Liver (tissue), 9 donors: ENCODE results near the gene NR2E1. TPM values are rescaled to one million over a fixed set of nuclear protein-coding genes. Genes with fewer than 3 reads are reported as not detected.

Experiments
- DNase-seq: peaks from one replicate; pipeline ENCODE4 v3.0.0-alpha.2; 2017; ENCODE audit warnings: low spot score
- H3K27ac ChIP-seq, 2 donors: one replicate each; pipeline ENCODE4 v1.7.0; 2013; ENCODE audit warnings: inconsistent platforms in 2 of 2, low read length in 2 of 2, control low read depth in 1 of 2, low read depth in 1 of 2, mild to moderate bottlenecking in 1 of 2
- H3K27me3 ChIP-seq, 4 donors: one replicate each; pipeline versions ENCODE4 v1.6.1 to v1.7.0; 2013; ENCODE audit warnings: low read length in 3 of 4, inconsistent platforms in 1 of 4, mild to moderate bottlenecking in 1 of 4, moderate library complexity in 1 of 4; ENCODE audit not compliant: control insufficient read depth in 4 of 4, insufficient read depth in 4 of 4
- H3K36me3 ChIP-seq, 4 donors: one replicate each; pipeline versions ENCODE4 v1.6.1 to v1.7.0; 2013; ENCODE audit warnings: low read length in 3 of 4, mild to moderate bottlenecking in 3 of 4, low read depth in 1 of 4, moderate library complexity in 1 of 4; ENCODE audit not compliant: control insufficient read depth in 4 of 4, insufficient read depth in 3 of 4
- H3K4me1 ChIP-seq, 4 donors: one replicate each; pipeline versions ENCODE4 v1.6.1 to v1.7.0; 2013; ENCODE audit warnings: low read length in 3 of 4, mild to moderate bottlenecking in 3 of 4, moderate library complexity in 1 of 4; ENCODE audit not compliant: control insufficient read depth in 4 of 4, insufficient read depth in 4 of 4
- H3K4me3 ChIP-seq, 3 donors: one replicate each; pipeline versions ENCODE4 v1.6.1 to v1.7.0; 2013; ENCODE audit warnings: low read length in 3 of 3, control low read depth in 1 of 3, low read depth in 1 of 3, mild to moderate bottlenecking in 1 of 3
- H3K9ac ChIP-seq, 2 donors: one replicate each; pipeline ENCODE4 v1.7.0; 2013; ENCODE audit warnings: low read length in 2 of 2, mild to moderate bottlenecking in 2 of 2, moderate library complexity in 2 of 2, control low read depth in 1 of 2, low read depth in 1 of 2
- H3K9me3 ChIP-seq, 4 donors: one replicate each; pipeline versions ENCODE4 v1.6.1 to v1.7.0; 2013; ENCODE audit warnings: low read length in 3 of 4; ENCODE audit not compliant: control insufficient read depth in 4 of 4
- ATF3 ChIP-seq: IDR thresholded peaks from 2 replicates; pipeline ENCODE4 v1.6.1; 2016; ENCODE audit warnings: antibody characterized with exemption
- CTCF ChIP-seq: fragments of 150-350 bp; IDR thresholded peaks from 2 replicates; pipeline ENCODE4 v1.5.1; 2017; ENCODE audit warnings: improper control_type of control experiment, low read depth, low read length; ENCODE audit not compliant: missing input control
- EGR1 ChIP-seq, 2 donors: IDR thresholded peaks; 2 replicates each; pipeline ENCODE4 v1.6.1; 2016 to 2018; ENCODE audit warnings: antibody characterized with exemption in 2 of 2, low read depth in 2 of 2
- FOXA1 ChIP-seq: IDR thresholded peaks from 2 replicates; pipeline ENCODE4 v1.6.1; 2016; ENCODE audit warnings: antibody characterized with exemption
- GABPA ChIP-seq, 2 donors: IDR thresholded peaks in 1 of 2; conservative IDR thresholded peaks in 1 of 2; 2 replicates each; pipeline ENCODE4 v1.6.1; 2016; ENCODE audit warnings: antibody characterized with exemption in 2 of 2, mild to moderate bottlenecking in 1 of 2, moderate library complexity in 1 of 2
- HNF4A ChIP-seq, 2 donors: conservative IDR thresholded peaks; 2 replicates each; pipeline ENCODE4 v1.6.1; 2016; ENCODE audit warnings: antibody characterized with exemption in 2 of 2, mild to moderate bottlenecking in 2 of 2
- HNF4G ChIP-seq: IDR thresholded peaks from 2 replicates; pipeline ENCODE4 v1.6.1; 2016; ENCODE audit warnings: antibody characterized with exemption
- JUND ChIP-seq, 2 donors: IDR thresholded peaks; 2 replicates each; pipeline ENCODE4 v1.6.1; 2016; ENCODE audit warnings: antibody characterized with exemption in 2 of 2
- MAX ChIP-seq: IDR thresholded peaks from 2 replicates; pipeline ENCODE4 v1.6.1; 2016; ENCODE audit warnings: antibody characterized with exemption
- NR2F2 ChIP-seq: IDR thresholded peaks from 2 replicates; pipeline ENCODE4 v1.6.1; 2016; ENCODE audit warnings: antibody characterized with exemption
- RAD21 ChIP-seq, 2 donors: IDR thresholded peaks; 2 replicates each; pipeline ENCODE4 v1.6.1; 2016; ENCODE audit warnings: antibody characterized with exemption in 2 of 2, mild to moderate bottlenecking in 2 of 2
- REST ChIP-seq: IDR thresholded peaks from 2 replicates; pipeline ENCODE4 v1.6.1; 2016; ENCODE audit warnings: antibody characterized with exemption, mild to moderate bottlenecking
- RXRA ChIP-seq, 2 donors: IDR thresholded peaks; 2 replicates each; pipeline ENCODE4 v1.6.1; 2017 to 2018; ENCODE audit warnings: antibody characterized with exemption in 2 of 2, mild to moderate bottlenecking in 1 of 2
- SP1 ChIP-seq: IDR thresholded peaks from 2 replicates; pipeline ENCODE4 v1.6.1; 2018; ENCODE audit warnings: antibody characterized with exemption, mild to moderate bottlenecking
- TAF1 ChIP-seq: conservative IDR thresholded peaks from 2 replicates; pipeline ENCODE4 v1.6.1; 2016; ENCODE audit warnings: antibody characterized with exemption, mild to moderate bottlenecking
- YY1 ChIP-seq: IDR thresholded peaks from 2 replicates; pipeline ENCODE4 v1.6.1; 2016; ENCODE audit warnings: antibody characterized with exemption, mild to moderate bottlenecking
- ZBTB33 ChIP-seq: IDR thresholded peaks from 2 replicates; pipeline ENCODE4 v1.6.1; 2016; ENCODE audit warnings: antibody characterized with exemption
- WGBS: extraction: QIAGEN DNeasy Blood & Tissue Kit; methylation state at CpG from one replicate; pipeline ENCODE4 v1.1.7; 2013; 5-methylcytosine and 5-hydroxymethylcytosine counted together
- polyA plus RNA-seq, 2 donors: library from polyadenylated mRNA; stranded (reverse) in 1 of 2; unstranded in 1 of 2; fragments of 200-250 nt in 1 of 2; fragments of >200 nt in 1 of 2; fragmentation: Nextera tagmentation in 1 of 2; extraction: Ambion mirVana in 1 of 2; gene quantifications; one replicate each; pipeline versions ENCODE4 v1.2.1 to v1.2.3, GENCODE V29; 2013 to 2015
- total RNA-seq, 2 donors: library from RNA; depleted of rRNA; stranded (reverse); fragments of >200 nt; gene quantifications; one replicate each; pipeline ENCODE4 v1.2.3, GENCODE V29; 2014
- donor health status: healthy.
- donor health status: healthy.
- donor health status: healthy.
- donor health status: healthy.
- donor health status: healthy.

NR2E1 gene
- total and polyA plus RNA-seq, 4 donors, result not detected

GRCh38 chr6:108195209-108195608 is 29.4 kb downstream of the NR2E1 start (continued):
- TF ChIP-seq FOXA1, result no peak

DNA sequence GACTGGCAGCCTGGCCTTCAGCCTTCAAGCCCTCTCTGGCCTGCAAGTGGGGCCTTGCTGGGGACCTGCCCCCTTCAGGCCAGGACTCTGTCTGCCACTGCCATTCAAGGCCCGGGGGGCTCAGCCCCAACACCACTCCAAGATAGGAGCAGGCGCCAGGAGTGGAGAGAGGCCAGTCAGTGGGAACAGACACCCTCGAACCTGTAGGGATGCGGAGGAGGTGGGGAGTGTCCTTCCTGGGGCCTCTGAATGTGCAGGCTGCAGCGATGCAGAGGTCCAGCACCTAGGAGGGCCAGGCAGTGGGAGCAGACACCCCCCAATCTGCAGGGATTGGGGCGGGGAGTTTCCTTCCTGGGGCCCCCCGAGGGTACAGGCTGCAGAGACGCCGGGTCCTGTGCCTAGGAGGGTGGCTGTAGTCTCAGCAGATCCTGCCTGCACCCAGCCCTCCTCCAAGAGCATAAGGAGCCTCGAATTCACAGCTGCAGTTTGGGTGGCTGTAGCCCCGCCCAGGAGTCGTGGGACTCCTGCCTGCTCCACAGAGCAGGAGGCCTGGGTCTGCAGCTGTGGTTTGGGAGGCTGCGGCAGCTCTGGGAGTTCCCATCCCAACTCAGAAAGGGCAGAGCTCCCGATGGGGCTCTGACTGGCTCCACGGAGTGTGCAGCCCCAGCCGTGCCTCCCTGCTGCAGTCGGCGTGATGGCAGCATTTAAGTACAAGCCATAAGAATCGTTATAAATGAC is 33.1 kb downstream of the NR2E1 start:
- no peak overlapping the region for H3K4me3 ChIP-seq
- 90% methylated on average over 19 of the region's 19 CpGs for WGBS
- H3K27ac ChIP-seq, result no peak overlapping the region
- H3K36me3 ChIP-seq, result no peaks in the 10 kb centered on the region
- H3K9me3 ChIP-seq, result no peaks in the 10 kb centered on the region
- H3K27me3 ChIP-seq, result no peaks in the 10 kb centered on the region
- H3K4me1 ChIP-seq, result peaks cover 1 to 10% (median 7%) of the 10 kb centered on the region in 4 donors
- no peak overlapping the region for H3K9ac ChIP-seq
- DNase-seq, result no peak
- TF ChIP-seq ATF3 (no peak), EGR1 (IDR thresholded peaks at IDR 0.05; ENCODE audit: low read depth in 2 of 2) (no peak), REST (no peak), GABPA (IDR thresholded peaks at IDR 0.05 in 1 of 2, conservative IDR thresholded peaks at IDR 0.05 in 1 of 2) (no peak), FOXA1 (no peak), MAX (no peak)

GRCh38 chr6:108200186-108200585 is 34.4 kb downstream of the NR2E1 start:
- Histone ChIP-seq H3K27me3 (no peaks in the 10 kb centered on the region), H3K9me3 (no peaks in the 10 kb centered on the region), H3K27ac (no peak overlapping the region), H3K4me3 (no peak overlapping the region), H3K9ac (no peak overlapping the region), H3K36me3 (no peaks in the 10 kb centered on the region), H3K4me1 (peaks cover 1 to 11% (median 7%) of the 10 kb centered on the region in 4 donors)
- DNase-seq, result no peak
- 95% methylated on average over 8 of the region's 8 CpGs for WGBS
- TF ChIP-seq NR2F2, result no peak
- no peak for TF ChIP-seq TAF1
- no peak for TF ChIP-seq FOXA1
- no peak for TF ChIP-seq YY1
- no peak for TF ChIP-seq ATF3
- TF ChIP-seq JUND (IDR thresholded peaks at IDR 0.05), result no peak
- no peak for TF ChIP-seq HNF4A (conservative IDR thresholded peaks at IDR 0.05)
- no peak for TF ChIP-seq HNF4G
- no peak for TF ChIP-seq RAD21 (IDR thresholded peaks at IDR 0.05)
- TF ChIP-seq EGR1 (IDR thresholded peaks at IDR 0.05; ENCODE audit: low read depth in 2 of 2), result no peak
- no peak for TF ChIP-seq CTCF
- TF ChIP-seq RXRA (IDR thresholded peaks at IDR 0.05), result no peak
- no peak for TF ChIP-seq MAX
- no peak for TF ChIP-seq REST
- no peak for TF ChIP-seq SP1
- no peak for TF ChIP-seq ZBTB33
